ENCODE measurements around the gene SORBS1. TPM values are rescaled to one million over a fixed set of nuclear protein-coding genes. Genes with fewer than 3 reads are reported as not detected.

The SORBS1 gene
- total RNA-seq, 1 donor from 2014 or later = 416 TPM

DNA sequence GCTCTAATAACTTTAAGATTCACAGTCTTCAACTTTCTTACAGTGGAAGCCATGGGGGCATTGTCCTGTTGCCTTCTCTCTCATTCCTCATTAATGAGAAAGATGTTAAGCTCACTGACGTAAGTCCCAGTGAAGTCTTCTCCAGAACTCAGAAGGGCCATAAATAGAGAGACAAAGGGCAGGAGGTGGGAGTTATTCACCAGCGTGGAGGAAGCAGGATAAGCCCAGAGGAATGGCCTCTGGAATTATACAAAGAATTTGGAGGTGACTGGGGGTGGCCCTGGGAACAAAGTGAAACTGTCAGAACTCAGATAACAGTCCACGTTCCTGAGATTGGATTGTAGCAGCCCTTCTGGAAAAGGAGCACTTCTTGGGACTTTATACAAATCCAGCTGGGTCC is 52.4 kb downstream of the SORBS1 start:
- Histone ChIP-seq H3K36me3 (no peaks in the 10 kb centered on the region), H3K27me3 (no peaks in the 10 kb centered on the region), H3K27ac (peak overlapping the region; percentile 88 to 92), H3K4me1 (peaks cover 17 to 91% of the 10 kb centered on the region in 2 donors), H3K4me3 (peak overlapping the region in 1 of 2 donors; percentile 17), H3K9me3 (no peaks in the 10 kb centered on the region)
- TF ChIP-seq, protein P1, sequence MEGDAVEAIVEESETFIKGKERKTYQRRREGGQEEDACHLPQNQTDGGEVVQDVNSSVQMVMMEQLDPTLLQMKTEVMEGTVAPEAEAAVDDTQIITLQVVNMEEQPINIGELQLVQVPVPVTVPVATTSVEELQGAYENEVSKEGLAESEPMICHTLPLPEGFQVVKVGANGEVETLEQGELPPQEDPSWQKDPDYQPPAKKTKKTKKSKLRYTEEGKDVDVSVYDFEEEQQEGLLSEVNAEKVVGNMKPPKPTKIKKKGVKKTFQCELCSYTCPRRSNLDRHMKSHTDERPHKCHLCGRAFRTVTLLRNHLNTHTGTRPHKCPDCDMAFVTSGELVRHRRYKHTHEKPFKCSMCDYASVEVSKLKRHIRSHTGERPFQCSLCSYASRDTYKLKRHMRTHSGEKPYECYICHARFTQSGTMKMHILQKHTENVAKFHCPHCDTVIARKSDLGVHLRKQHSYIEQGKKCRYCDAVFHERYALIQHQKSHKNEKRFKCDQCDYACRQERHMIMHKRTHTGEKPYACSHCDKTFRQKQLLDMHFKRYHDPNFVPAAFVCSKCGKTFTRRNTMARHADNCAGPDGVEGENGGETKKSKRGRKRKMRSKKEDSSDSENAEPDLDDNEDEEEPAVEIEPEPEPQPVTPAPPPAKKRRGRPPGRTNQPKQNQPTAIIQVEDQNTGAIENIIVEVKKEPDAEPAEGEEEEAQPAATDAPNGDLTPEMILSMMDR (IDR thresholded peaks at IDR 0.05) = no peak
- DNase-seq (ENCODE audit: low spot score in 2 of 2) = no peak
- intact Hi-C loops (cut with DNase I) = no loop called here

DNA sequence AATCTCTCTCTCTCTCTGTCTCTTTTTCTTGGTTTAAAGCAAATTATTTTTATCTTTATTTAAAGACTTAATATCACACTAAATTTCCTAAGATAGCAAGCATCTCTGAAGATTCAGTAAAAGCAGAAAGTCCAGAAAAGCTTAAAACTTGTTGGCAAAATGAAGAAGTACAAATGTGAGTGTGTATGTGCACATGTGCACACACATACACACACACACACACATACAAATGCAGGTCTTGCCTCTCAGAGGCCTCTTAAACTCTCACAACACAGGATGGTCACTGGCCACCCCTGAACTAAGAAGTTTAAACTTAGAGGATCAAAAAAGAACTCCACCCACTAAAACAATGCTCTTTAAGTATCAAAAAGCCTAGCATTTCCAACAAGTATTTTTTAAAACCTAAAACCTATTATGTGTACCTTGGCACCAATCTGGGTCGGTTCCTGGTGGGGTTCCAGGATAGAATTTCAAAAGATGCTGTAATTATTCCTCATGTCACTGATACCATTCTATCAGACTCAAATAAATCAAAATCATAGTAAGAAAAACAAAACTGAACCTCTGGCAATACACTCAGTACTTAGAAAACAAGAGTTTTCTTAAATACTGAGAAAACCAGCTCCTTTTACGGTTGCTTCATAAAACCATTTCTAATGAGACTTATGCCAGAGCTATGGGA is 55.0 kb downstream of the SORBS1 start:
- no peaks in the 10 kb centered on the region for H3K9me3 ChIP-seq
- peaks cover 3 to 9% of the 10 kb centered on the region in 2 donors for H3K36me3 ChIP-seq
- H3K4me1 ChIP-seq = peaks cover 22 to 93% of the 10 kb centered on the region in 2 donors
- intact Hi-C loops (cut with DNase I) = no loop called here
- no peaks in the 10 kb centered on the region for H3K27me3 ChIP-seq
- TF ChIP-seq, protein P1 (IDR thresholded peaks at IDR 0.05) = no peak
- peak overlapping the region; percentile 88 to 92 for H3K27ac ChIP-seq
- peak overlapping the region in 1 of 2 donors; percentile 30 for H3K4me3 ChIP-seq
- DNase-seq (ENCODE audit: low spot score in 2 of 2) = peak in 1 of 2 donors; percentile 70

- Histone ChIP-seq H3K4me3 (peak overlapping the region in 1 of 2 donors; percentile 30), H3K27ac (peak overlapping the region; percentile 88 to 92), H3K27me3 (no peaks in the 10 kb centered on the region), H3K36me3 (peaks cover 3 to 11% of the 10 kb centered on the region in 2 donors), H3K4me1 (peaks cover 22 to 93% of the 10 kb centered on the region in 2 donors), H3K9me3 (no peaks in the 10 kb centered on the region)
- intact Hi-C loops (cut with DNase I) = no loop called here
- TF ChIP-seq, protein P1 (IDR thresholded peaks at IDR 0.05) = no peak
- no peak for DNase-seq (ENCODE audit: low spot score in 2 of 2)
Observed at GRCh38 chr10:95505641-95506040, 55.5 kb downstream of the SORBS1 start.

DNA sequence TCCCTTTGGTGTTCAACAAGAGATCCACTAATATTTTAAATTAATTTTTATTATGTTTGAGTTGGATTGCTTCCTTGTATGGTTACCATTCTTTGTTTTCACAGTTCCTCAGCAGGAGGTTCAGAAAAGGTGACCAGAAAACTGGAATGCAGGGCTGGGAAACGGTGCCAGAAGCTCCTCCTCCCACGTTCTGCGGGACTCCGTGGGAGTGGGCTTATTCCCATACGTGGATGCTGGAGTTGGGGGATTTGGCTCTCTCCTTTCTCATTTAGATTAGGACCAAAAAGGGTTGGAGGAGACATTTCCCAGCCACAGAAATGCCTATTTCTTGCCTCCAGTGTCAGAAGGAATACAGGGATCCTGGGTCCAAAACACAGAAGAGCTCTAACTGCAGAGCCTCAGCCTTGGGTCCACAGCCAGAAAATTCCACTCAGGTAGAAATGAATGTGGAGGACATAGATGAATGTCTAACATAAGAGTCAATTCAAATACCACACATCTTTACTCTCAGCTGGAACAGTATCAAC is 56.0 kb downstream of the SORBS1 start:
- intact Hi-C loops (cut with DNase I) = no loop called here
- TF ChIP-seq, protein P1 (IDR thresholded peaks at IDR 0.05) = no peak
- Histone ChIP-seq H3K27me3 (no peaks in the 10 kb centered on the region), H3K4me3 (peak overlapping the region in 1 of 2 donors; percentile 30), H3K36me3 (peaks cover 3 to 11% of the 10 kb centered on the region in 2 donors), H3K27ac (peak overlapping the region; percentile 88 to 92), H3K9me3 (no peaks in the 10 kb centered on the region), H3K4me1 (peaks cover 22 to 91% of the 10 kb centered on the region in 2 donors)
- peak in 1 of 2 donors; percentile 54 for DNase-seq (ENCODE audit: low spot score in 2 of 2)

GRCh38 chr10:95504246-95504691 is 56.9 kb downstream of the SORBS1 start:
- H3K4me3 ChIP-seq = peak overlapping the region in 1 of 2 donors; percentile 30
- H3K4me1 ChIP-seq = peaks cover 25 to 90% of the 10 kb centered on the region in 2 donors
- H3K36me3 ChIP-seq = peaks cover 3 to 11% of the 10 kb centered on the region in 2 donors
- intact Hi-C loops (cut with DNase I) = no loop called here
- H3K27ac ChIP-seq = peak overlapping the region; percentile 88 to 92
- no peak for DNase-seq (ENCODE audit: low spot score in 2 of 2)
- H3K27me3 ChIP-seq = no peaks in the 10 kb centered on the region
- TF ChIP-seq, protein P1 (IDR thresholded peaks at IDR 0.05) = no peak
- H3K9me3 ChIP-seq = no peaks in the 10 kb centered on the region

All from ascending aorta (tissue), 2 donors.